Measurements from ENCODE around the gene PTPN20. TPM values are rescaled to one million over a fixed set of nuclear protein-coding genes. Genes with fewer than 3 reads are reported as not detected.

PTPN20 gene
- total RNA-seq, 1 experiment from 2014 or later = 9.5 TPM

GRCh38 chr10:47050618-47051455, 139.6 kb downstream of the PTPN20 start:
- DNase-seq (ENCODE audit: low read depth, low spot score) (no peak), ATAC-seq (no peak)
- intact Hi-C loops (cut with micrococcal nuclease; ENCODE audit: unreplicated experiment) = no loop called here
- Histone ChIP-seq H3K9me3 (ENCODE audit: control insufficient read depth, insufficient read depth, low read depth, low read length) (no peaks in the 10 kb centered on the region), H3K36me3 (ENCODE audit: control insufficient read depth, insufficient read depth, low read length) (no peaks in the 10 kb centered on the region), H3K4me3 (ENCODE audit: low read depth in 2 of 2, low read length in 2 of 2) (no peak overlapping the region), H3K27me3 (ENCODE audit: control insufficient read depth, insufficient read depth, low read length) (no peaks in the 10 kb centered on the region), H3K4me1 (ENCODE audit: control insufficient read depth, insufficient read depth, low read length) (no peaks in the 10 kb centered on the region), H3K27ac (ENCODE audit: low read length) (no peak overlapping the region)
- BruUV-seq (replicated peaks) = no TSS peak
- no peak for TF ChIP-seq REST (IDR thresholded peaks at IDR 0.05; ENCODE audit: insufficient read depth in 1 of 2, low read depth in 2 of 2, low read length in 1 of 2)
- no peak for TF ChIP-seq CTCF (IDR thresholded peaks at IDR 0.05)
- TF ChIP-seq TCF7L2 (IDR thresholded peaks at IDR 0.05; ENCODE audit: low read depth, low read length) = no peak
- TF ChIP-seq SIN3A (IDR thresholded peaks at IDR 0.05; ENCODE audit: borderline replicate concordance, insufficient read depth, low read depth, low read length) = no peak
- TF ChIP-seq POLR2AphosphoS5 (IDR thresholded peaks at IDR 0.05; ENCODE audit: low read depth, low read length) = no peak
- in situ Hi-C loops (cut with HindIII; ENCODE audit: low pct_unique_long_range_greater_than_20kb, low sequenced_read_pairs) = no loop called here
- ChIA-PET POLR2A (no interaction called here), CTCF (interaction anchor here (0.6 to 1.2 kb wide), 2 partner anchors 261 to 270 kb away, joined by 3 to 9 read pairs; no protein-coding TSS in a partner anchor)

GRCh38 chr10:47051741-47052238, 140.6 kb downstream of the PTPN20 start:
- DNase-seq (ENCODE audit: low read depth, low spot score) (no peak), ATAC-seq (no peak)
- intact Hi-C loops (cut with micrococcal nuclease; ENCODE audit: unreplicated experiment) (no loop called here), in situ Hi-C loops (cut with HindIII; ENCODE audit: low pct_unique_long_range_greater_than_20kb, low sequenced_read_pairs) (no loop called here)
- Histone ChIP-seq H3K4me1 (ENCODE audit: control insufficient read depth, insufficient read depth, low read length) (no peaks in the 10 kb centered on the region), H3K36me3 (ENCODE audit: control insufficient read depth, insufficient read depth, low read length) (no peaks in the 10 kb centered on the region), H3K27me3 (ENCODE audit: control insufficient read depth, insufficient read depth, low read length) (no peaks in the 10 kb centered on the region), H3K9me3 (ENCODE audit: control insufficient read depth, insufficient read depth, low read depth, low read length) (no peaks in the 10 kb centered on the region), H3K4me3 (ENCODE audit: low read depth in 2 of 2, low read length in 2 of 2) (no peak overlapping the region), H3K27ac (ENCODE audit: low read length) (no peak overlapping the region)
- BruUV-seq (replicated peaks) = no TSS peak
- TF ChIP-seq REST (IDR thresholded peaks at IDR 0.05; ENCODE audit: insufficient read depth in 1 of 2, low read depth in 2 of 2, low read length in 1 of 2) (no peak), POLR2AphosphoS5 (IDR thresholded peaks at IDR 0.05; ENCODE audit: low read depth, low read length) (no peak), TCF7L2 (IDR thresholded peaks at IDR 0.05; ENCODE audit: low read depth, low read length) (no peak), SIN3A (IDR thresholded peaks at IDR 0.05; ENCODE audit: borderline replicate concordance, insufficient read depth, low read depth, low read length) (no peak), CTCF (IDR thresholded peaks at IDR 0.05) (no peak)
- ChIA-PET CTCF (no interaction called here), POLR2A (no interaction called here)

All from Panc1 (cell line).